Fibroblast of skin of left quadriceps (primary cell): ENCODE data around the gene AATF.

ENCODE experiments used
- DNase-seq, 2 experiments: peaks; one replicate each; pipeline ENCODE4 v3.0.0-alpha.2; 2013; ENCODE audit warnings: low read depth in 2 of 2

Gene AATF

GRCh38 chr17:36931096-36931696, 17.6 kb upstream of the AATF start:
- DNase-seq, result no peak

- DNase-seq, result no peak
These were observed 16.9 kb upstream of the AATF start for GRCh38 chr17:36931697-36932382.

- no peak for DNase-seq
These were observed 16.4 kb upstream of the AATF start for GRCh38 chr17:36932383-36932693.

- no peak for DNase-seq
These were observed 15.9 kb upstream of the AATF start for GRCh38 chr17:36932694-36933511.

GRCh38 chr17:36933512-36934143, 15.1 kb upstream of the AATF start:
- DNase-seq, result no peak

GRCh38 chr17:36934144-36934691, 14.5 kb upstream of the AATF start:
- no peak for DNase-seq

GRCh38 chr17:36934692-36935630, 13.8 kb upstream of the AATF start:
- DNase-seq, result no peak

- no peak for DNase-seq
These were observed 12.9 kb upstream of the AATF start for GRCh38 chr17:36935671-36936454.

- no peak for DNase-seq
These were observed 12.2 kb upstream of the AATF start for GRCh38 chr17:36936455-36937000.

- no peak for DNase-seq
These were observed 11.5 kb upstream of the AATF start, which contains the start of gene LHX1 for GRCh38 chr17:36937001-36937958. Gene LHX1, plus strand, starts transcription at chr17:36937475. Its CDS starts 723 bp downstream, at chr17:36938198.

GRCh38 chr17:36937959-36938565, 10.7 kb upstream of the AATF start:
- no peak for DNase-seq

- no peak for DNase-seq
These were observed 10.1 kb upstream of the AATF start for GRCh38 chr17:36938566-36939051.

- no peak for DNase-seq
These were observed 9.5 kb upstream of the AATF start for GRCh38 chr17:36939052-36939801.

- no peak for DNase-seq
These were observed 8.9 kb upstream of the AATF start for GRCh38 chr17:36939802-36940312.

- no peak for DNase-seq
These were observed 8.2 kb upstream of the AATF start for GRCh38 chr17:36940313-36941264.
